ENCODE measurements around the gene CENPU. TPM values are rescaled to one million over a fixed set of nuclear protein-coding genes. Genes with fewer than 3 reads are reported as not detected.

The CENPU gene
- total and polyA plus RNA-seq, 2 of the 13 experiments (the other 11 are each of a cell fraction or from before 2014, with no cell fraction given): 11.7 to 35.8 TPM

- 94% methylated on average over 1 of the region's 1 CpG for WGBS (ENCODE audit: low lambda C conversion rate)
- Histone ChIP-seq H3K4me2 (ENCODE audit: low read depth, low read length) (no peak overlapping the region), H3K9me3 (ENCODE audit: low read length) (no peaks in the 10 kb centered on the region), H3K9ac (ENCODE audit: insufficient read depth, low read depth, low read length) (no peak overlapping the region), H3K4me3 (replicated peaks in 1 of 3; ENCODE audit: insufficient read depth in 1 of 3, low read depth in 2 of 3, low read length in 3 of 3) (no peak overlapping the region), H3K36me3 (replicated peaks in 1 of 2; ENCODE audit: control insufficient read depth in 1 of 2, insufficient read depth in 2 of 2, low read length in 2 of 2) (0 out of 5 replicates have a peak, but pooled peaks cover 0 to 2% of the 10 kb centered on the region in 2 experiments), H3K79me2 (ENCODE audit: insufficient read depth, low read length) (no peaks in the 10 kb centered on the region), H2AFZ (ENCODE audit: low read length) (no peak overlapping the region), H3K4me1 (ENCODE audit: insufficient read depth, low read length) (no peaks in the 10 kb centered on the region), H3K27me3 (ENCODE audit: control insufficient read depth in 1 of 2, insufficient read depth in 2 of 2, low read length in 2 of 2) (no peaks in the 10 kb centered on the region; a peak in 1 of 5 replicates), H3K27ac (ENCODE audit: extremely low read length, insufficient read depth, low read length) (no peak overlapping the region), H4K20me1 (ENCODE audit: insufficient read depth, low read length) (no peaks in the 10 kb centered on the region)
- TF ChIP-seq GABPB1 (CRISPR knock-in tag; IDR thresholded peaks at IDR 0.05) (no peak), NKX3-1 (CRISPR knock-in tag; IDR thresholded peaks at IDR 0.05) (no peak), ZUFSP (CRISPR knock-in tag; IDR thresholded peaks at IDR 0.05; ENCODE audit: borderline replicate concordance) (no peak)
- intact Hi-C loops (cut with micrococcal nuclease; ENCODE audit: unreplicated experiment): no loop called here
- ChIA-PET CTCF (ENCODE audit: low intra/inter-chr PET ratio, low total read pairs) (no interaction called here), POLR2A (no interaction called here)
- no peak for FAIRE-seq
- ATAC-seq: no peak
- no TSS peak for BruUV-seq (replicated peaks)
- no peak for DNase-seq (ENCODE audit: low spot score)
- in situ Hi-C loops (cut with HindIII; ENCODE audit: extremely low pct_ligation_motif_present, low pct_unique_long_range_greater_than_20kb): no loop called here
These were observed 52.0 kb downstream of the CENPU start for GRCh38 chr4:184681916-184682315.

- no peak overlapping the region for H3K4me2 ChIP-seq (ENCODE audit: low read depth, low read length)
- no peaks in the 10 kb centered on the region for H3K9me3 ChIP-seq (ENCODE audit: low read length)
- no peaks in the 10 kb centered on the region for H3K79me2 ChIP-seq (ENCODE audit: insufficient read depth, low read length)
- no peak for DNase-seq (ENCODE audit: low spot score)
- H3K27me3 ChIP-seq (ENCODE audit: control insufficient read depth in 1 of 2, insufficient read depth in 2 of 2, low read length in 2 of 2): no peaks in the 10 kb centered on the region; a peak in 1 of 5 replicates
- H3K36me3 ChIP-seq (replicated peaks in 1 of 2; ENCODE audit: control insufficient read depth in 1 of 2, insufficient read depth in 2 of 2, low read length in 2 of 2): peaks cover under 1 to 2% of the 10 kb centered on the region in 2 experiments; a peak in 1 of 5 replicates
- no peak overlapping the region for H3K27ac ChIP-seq (ENCODE audit: extremely low read length, insufficient read depth, low read length)
- no peaks in the 10 kb centered on the region for H3K4me1 ChIP-seq (ENCODE audit: insufficient read depth, low read length)
- no peaks in the 10 kb centered on the region for H4K20me1 ChIP-seq (ENCODE audit: insufficient read depth, low read length)
- H3K4me3 ChIP-seq (replicated peaks in 1 of 3; ENCODE audit: insufficient read depth in 1 of 3, low read depth in 2 of 3, low read length in 3 of 3): no peak overlapping the region
- 82% methylated on average over 9 of the region's 9 CpGs for WGBS (ENCODE audit: low lambda C conversion rate)
- no peak overlapping the region for H3K9ac ChIP-seq (ENCODE audit: insufficient read depth, low read depth, low read length)
- CTCF ChIA-PET (ENCODE audit: low intra/inter-chr PET ratio, low total read pairs): no interaction called here
- POLR2A ChIA-PET: interaction anchor here (0.5 kb wide), 1 partner anchor 24 kb away, joined by 3 read pairs; no protein-coding TSS in a partner anchor
- FAIRE-seq: no peak
- intact Hi-C loops (cut with micrococcal nuclease; ENCODE audit: unreplicated experiment) (no loop called here), in situ Hi-C loops (cut with HindIII; ENCODE audit: extremely low pct_ligation_motif_present, low pct_unique_long_range_greater_than_20kb) (no loop called here)
- no peak overlapping the region for H2AFZ ChIP-seq (ENCODE audit: low read length)
- no peak for TF ChIP-seq SNAPC5 (CRISPR knock-in tag; IDR thresholded peaks at IDR 0.05; ENCODE audit: borderline replicate concordance)
- no peak for TF ChIP-seq ZMAT5 (CRISPR knock-in tag; IDR thresholded peaks at IDR 0.05; ENCODE audit: borderline replicate concordance, low read depth)
- no peak for TF ChIP-seq GPBP1L1 (CRISPR knock-in tag; IDR thresholded peaks at IDR 0.05)
- TF ChIP-seq ZNF710 (CRISPR knock-in tag; IDR thresholded peaks at IDR 0.05; ENCODE audit: borderline replicate concordance): no peak
- TF ChIP-seq IRF2 (CRISPR knock-in tag; IDR thresholded peaks at IDR 0.05): no peak
- TF ChIP-seq ATF5 (CRISPR knock-in tag; IDR thresholded peaks at IDR 0.05; ENCODE audit: low read depth): no peak
- no peak for TF ChIP-seq SMC3 (IDR thresholded peaks at IDR 0.05; ENCODE audit: low read length)
- no peak for ATAC-seq
- BruUV-seq (replicated peaks): no TSS peak
These were observed 53.2 kb downstream of the CENPU start for GRCh38 chr4:184680698-184681097.
